ENCODE measurements around the gene PANK2.

GRCh38 chr20:3914446-3914845 lies 25.3 kb downstream of the PANK2 start:
- no peak for TF ChIP-seq ZFX (IDR thresholded peaks at IDR 0.05)
- no peak for TF ChIP-seq CTCF (conservative IDR thresholded peaks at IDR 0.05)
